OCI-LY3 (cell line): ENCODE measurements around the gene PARVA.

Experiments used
- EZH2phosphoT487 ChIP-seq: fragments of 200-600 bp; shearing (Covaris generic); IDR thresholded peaks from 2 replicates; pipeline ENCODE4 v1.6.1; 2018; ENCODE audit warnings: antibody characterized with exemption, mixed run types, low read depth
- TF ChIP-seq, protein P1 (sequence below): fragments of 200-600, 300-600 bp; sonication (generic); IDR thresholded peaks from 2 replicates; pipeline ENCODE4 v1.5.1; 2014; ENCODE audit warnings: antibody characterized with exemption, low read length, low read depth

DNA sequence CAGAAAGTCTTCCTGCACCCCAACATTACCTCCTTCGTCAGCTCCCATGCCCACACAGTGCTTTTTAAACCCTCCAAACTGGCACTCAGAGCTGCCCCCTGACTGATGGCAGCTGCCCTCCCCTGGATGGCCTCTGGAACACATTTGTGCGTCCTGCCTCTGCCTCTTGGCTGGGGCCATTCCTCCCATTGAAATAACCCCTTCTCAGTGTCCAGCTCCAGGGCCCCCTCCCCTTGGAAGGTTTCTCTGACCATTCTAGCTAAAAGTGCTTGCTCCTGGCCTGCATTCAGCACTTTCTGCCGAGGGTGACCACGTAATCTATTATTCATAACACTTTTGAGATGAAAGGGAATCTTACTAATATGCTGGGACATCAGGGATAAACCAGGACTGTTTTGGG lies 130.0 kb downstream of the PARVA start:
- TF ChIP-seq, protein P1, sequence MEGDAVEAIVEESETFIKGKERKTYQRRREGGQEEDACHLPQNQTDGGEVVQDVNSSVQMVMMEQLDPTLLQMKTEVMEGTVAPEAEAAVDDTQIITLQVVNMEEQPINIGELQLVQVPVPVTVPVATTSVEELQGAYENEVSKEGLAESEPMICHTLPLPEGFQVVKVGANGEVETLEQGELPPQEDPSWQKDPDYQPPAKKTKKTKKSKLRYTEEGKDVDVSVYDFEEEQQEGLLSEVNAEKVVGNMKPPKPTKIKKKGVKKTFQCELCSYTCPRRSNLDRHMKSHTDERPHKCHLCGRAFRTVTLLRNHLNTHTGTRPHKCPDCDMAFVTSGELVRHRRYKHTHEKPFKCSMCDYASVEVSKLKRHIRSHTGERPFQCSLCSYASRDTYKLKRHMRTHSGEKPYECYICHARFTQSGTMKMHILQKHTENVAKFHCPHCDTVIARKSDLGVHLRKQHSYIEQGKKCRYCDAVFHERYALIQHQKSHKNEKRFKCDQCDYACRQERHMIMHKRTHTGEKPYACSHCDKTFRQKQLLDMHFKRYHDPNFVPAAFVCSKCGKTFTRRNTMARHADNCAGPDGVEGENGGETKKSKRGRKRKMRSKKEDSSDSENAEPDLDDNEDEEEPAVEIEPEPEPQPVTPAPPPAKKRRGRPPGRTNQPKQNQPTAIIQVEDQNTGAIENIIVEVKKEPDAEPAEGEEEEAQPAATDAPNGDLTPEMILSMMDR, result no peak
- no peak for TF ChIP-seq EZH2phosphoT487
